ENCODE measurements around the gene CPT1B.

The CPT1B gene

GRCh38 chr22:50577987-50578775 is at the start of gene CPT1B:
CPT1B (minus strand) TSS chr22:50578427; CDS start chr22:50577915, 512 bp downstream.
- TF ChIP-seq, protein P1, sequence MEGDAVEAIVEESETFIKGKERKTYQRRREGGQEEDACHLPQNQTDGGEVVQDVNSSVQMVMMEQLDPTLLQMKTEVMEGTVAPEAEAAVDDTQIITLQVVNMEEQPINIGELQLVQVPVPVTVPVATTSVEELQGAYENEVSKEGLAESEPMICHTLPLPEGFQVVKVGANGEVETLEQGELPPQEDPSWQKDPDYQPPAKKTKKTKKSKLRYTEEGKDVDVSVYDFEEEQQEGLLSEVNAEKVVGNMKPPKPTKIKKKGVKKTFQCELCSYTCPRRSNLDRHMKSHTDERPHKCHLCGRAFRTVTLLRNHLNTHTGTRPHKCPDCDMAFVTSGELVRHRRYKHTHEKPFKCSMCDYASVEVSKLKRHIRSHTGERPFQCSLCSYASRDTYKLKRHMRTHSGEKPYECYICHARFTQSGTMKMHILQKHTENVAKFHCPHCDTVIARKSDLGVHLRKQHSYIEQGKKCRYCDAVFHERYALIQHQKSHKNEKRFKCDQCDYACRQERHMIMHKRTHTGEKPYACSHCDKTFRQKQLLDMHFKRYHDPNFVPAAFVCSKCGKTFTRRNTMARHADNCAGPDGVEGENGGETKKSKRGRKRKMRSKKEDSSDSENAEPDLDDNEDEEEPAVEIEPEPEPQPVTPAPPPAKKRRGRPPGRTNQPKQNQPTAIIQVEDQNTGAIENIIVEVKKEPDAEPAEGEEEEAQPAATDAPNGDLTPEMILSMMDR (IDR thresholded peaks at IDR 0.05; ENCODE audit: insufficient read depth, low read depth, low read length, missing control alignments) = no peak
- no peak for DNase-seq (ENCODE audit: low read depth)
- H3K4me3 ChIP-seq (ENCODE audit: low read depth, low read length) = no peak within 1 kb of the TSS

DNA sequence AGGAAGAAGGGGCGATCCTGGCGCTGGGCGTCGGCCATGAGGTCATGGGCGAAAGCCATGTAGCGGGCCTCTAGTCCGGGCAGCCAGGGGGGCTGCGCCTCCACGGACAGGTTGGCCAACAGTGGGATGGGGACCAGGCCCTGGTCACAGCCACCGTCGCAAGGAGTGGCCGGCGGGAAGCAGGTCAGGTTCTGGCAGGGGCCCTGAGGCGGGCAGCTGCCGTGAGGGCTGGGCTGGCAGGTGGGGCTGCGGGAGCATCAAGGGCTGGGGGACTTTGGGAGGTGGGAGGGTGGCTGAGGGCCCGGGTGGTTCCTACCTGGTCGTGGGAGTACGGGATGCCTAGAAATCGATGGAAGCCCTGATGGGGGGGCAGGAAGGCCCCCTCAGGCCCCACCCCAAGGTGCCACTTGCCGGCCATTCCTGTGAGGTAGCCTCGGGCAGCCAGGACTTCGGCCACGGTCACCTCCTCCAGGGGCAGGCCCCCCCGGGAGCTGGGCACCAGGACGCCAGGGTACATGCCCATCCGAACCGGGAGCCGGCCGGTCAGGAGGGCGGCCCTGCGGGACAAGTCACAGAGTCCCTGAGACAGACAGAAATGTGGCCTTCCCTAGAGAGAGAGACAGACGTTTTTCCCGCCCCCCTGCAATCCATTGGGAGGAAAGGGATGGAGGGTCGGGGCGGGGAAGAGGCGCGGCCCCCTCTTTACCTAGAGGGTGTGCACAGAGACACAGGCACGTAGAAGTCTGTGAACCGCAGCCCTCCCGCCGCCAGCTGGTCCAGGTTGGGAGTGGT is 48.8 kb upstream of the CPT1B start:
- peak overlapping the region; percentile 98 for H3K4me3 ChIP-seq (ENCODE audit: low read depth, low read length)
- TF ChIP-seq, protein P1 (IDR thresholded peaks at IDR 0.05; ENCODE audit: insufficient read depth, low read depth, low read length, missing control alignments) = no peak
- no peak for DNase-seq (ENCODE audit: low read depth)

DNA sequence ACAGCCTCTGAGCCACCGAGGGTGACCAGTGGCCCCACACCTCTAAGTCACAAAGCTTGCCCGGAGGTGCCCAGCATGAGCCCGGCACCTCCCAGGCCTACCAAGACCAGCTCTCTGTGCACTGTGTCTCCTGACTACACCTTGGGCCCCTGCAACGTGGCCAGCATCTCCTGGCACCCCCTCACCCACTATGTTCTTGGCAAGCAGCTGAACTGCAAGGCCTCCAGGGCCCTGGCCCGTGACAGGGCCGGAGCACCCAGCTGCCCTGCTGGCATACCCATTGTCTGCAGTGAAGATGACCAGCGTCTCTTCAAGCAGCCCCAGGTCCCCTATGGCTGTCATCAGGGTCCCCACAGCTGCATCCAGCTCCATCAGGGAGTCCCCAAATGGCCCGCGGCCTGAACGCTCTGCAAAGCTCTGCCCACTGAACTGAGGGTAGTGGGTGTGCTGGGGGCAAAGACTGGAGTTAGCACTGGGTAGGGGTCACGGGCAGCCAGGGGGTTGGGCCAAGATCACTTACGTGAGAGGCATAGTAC is 48.2 kb upstream of the CPT1B start:
- TF ChIP-seq, protein P1 (IDR thresholded peaks at IDR 0.05; ENCODE audit: insufficient read depth, low read depth, low read length, missing control alignments) = no peak
- DNase-seq (ENCODE audit: low read depth) = no peak
- no peak overlapping the region for H3K4me3 ChIP-seq (ENCODE audit: low read depth, low read length)

GRCh38 chr22:50625568-50626313 is 47.5 kb upstream of the CPT1B start:
- TF ChIP-seq, protein P1 (IDR thresholded peaks at IDR 0.05; ENCODE audit: insufficient read depth, low read depth, low read length, missing control alignments) = no peak
- DNase-seq (ENCODE audit: low read depth) = no peak
- no peak overlapping the region for H3K4me3 ChIP-seq (ENCODE audit: low read depth, low read length)

- TF ChIP-seq, protein P1 (IDR thresholded peaks at IDR 0.05; ENCODE audit: insufficient read depth, low read depth, low read length, missing control alignments) = no peak
- DNase-seq (ENCODE audit: low read depth) = no peak
- no peak overlapping the region for H3K4me3 ChIP-seq (ENCODE audit: low read depth, low read length)
Observed at GRCh38 chr22:50625131-50625567, 46.9 kb upstream of the CPT1B start.

DNA sequence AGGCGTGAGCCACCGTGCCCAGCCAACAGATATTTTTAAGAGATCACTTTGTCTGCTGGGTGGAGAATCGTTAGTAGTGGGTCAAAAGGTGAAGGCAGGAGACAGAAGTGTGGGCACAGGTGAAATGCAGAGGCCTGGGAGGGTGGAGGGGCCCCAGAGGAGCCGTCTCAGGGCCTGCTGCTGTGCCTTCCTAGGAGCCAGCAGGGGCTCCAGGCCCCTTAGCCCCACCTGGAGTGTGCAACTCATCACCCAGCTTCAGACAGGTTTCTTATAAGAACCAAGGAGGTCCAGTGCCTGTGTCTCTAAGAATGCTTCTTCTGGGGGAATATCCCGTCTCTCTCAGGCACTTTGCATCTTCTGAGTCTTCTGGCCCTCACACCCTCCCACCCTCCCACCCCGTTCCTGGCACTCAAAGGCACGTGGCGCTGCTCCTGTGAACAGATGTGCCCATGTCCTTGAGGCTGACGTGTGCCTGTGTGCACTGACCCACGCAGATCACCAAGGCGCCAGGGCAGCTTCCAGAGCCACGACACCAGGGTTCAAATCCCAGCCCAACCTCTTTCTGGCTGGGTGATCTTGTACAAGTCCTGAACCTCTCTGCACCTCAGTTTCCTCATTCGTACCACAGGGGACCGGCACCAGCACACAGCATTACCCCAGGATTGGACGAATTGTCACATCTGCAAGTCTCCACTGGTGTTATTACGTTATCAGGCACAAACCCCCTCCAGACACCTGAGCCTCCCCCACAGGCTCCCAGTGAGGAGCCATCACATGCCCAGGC is 46.3 kb upstream of the CPT1B start:
- DNase-seq (ENCODE audit: low read depth) = no peak
- TF ChIP-seq, protein P1 (IDR thresholded peaks at IDR 0.05; ENCODE audit: insufficient read depth, low read depth, low read length, missing control alignments) = no peak

More for the DNA sequence above, 46.3 kb upstream of the CPT1B start:
- H3K4me3 ChIP-seq (ENCODE audit: low read depth, low read length) = no peak overlapping the region
